Endothelial cell of umbilical vein (primary cell): Measurements from ENCODE around the gene APOBEC3A. TPM values are rescaled to one million over a fixed set of nuclear protein-coding genes. Genes with fewer than 3 reads are reported as not detected.
"Not testable (repeated sequence)": the region's sequence is repeated elsewhere in the genome, so short reads cannot be mapped to it uniquely, and the experiment has no call there.

Experiments used
- BruUV-seq: library from RNA; stranded (reverse); fragments of 400-500 nt; replicated peaks from 2 replicates; lab custom pipeline; 2021; lab: Mats Ljungman, UMichigan
- CTCF ChIA-PET: fragments of 300-600, 350-600 bp; sonication (Branson Sonifier 250); formaldehyde crosslinking; loops from one replicate; lab custom pipeline; 2021; ENCODE audit warnings: antibody characterized with exemption, inconsistent platforms; lab: Charles Lee
- POLR2A ChIA-PET: fragments of 300-600, 350-600 bp; sonication (Branson Sonifier 250); formaldehyde crosslinking; loops from one replicate; lab custom pipeline; 2021; ENCODE audit warnings: antibody characterized with exemption, inconsistent platforms; lab: Charles Lee
- DNase-seq: peaks from one replicate; pipeline ENCODE4 v3.0.0-alpha.2; 2011; ENCODE audit warnings: low read depth, low spot score
- FAIRE-seq: peaks from 2 replicates; lab custom pipeline; 2011; peaks lifted over from hg19 to GRCh38; lab: Jason Lieb, UNC
- H2AFZ ChIP-seq: 2 replicates; pipeline ENCODE4 v1.6.0; 2012; ENCODE audit warnings: low read depth, low read length, control low read depth, inconsistent platforms
- H3K27ac ChIP-seq: 2 replicates; pipeline ENCODE4 v1.5.1; 2011; ENCODE audit warnings: low read depth, mild to moderate bottlenecking, control low read depth, low read length, moderate library complexity; ENCODE audit not compliant: insufficient read depth
- H3K27me3 ChIP-seq, 2 experiments: 2 replicates each; pipeline versions ENCODE4 v1.6.0 to v1.6.1; 2011; ENCODE audit warnings: low read length in 2 of 2, mixed read lengths in 1 of 2; ENCODE audit not compliant: control insufficient read depth in 2 of 2, insufficient read depth in 2 of 2
- H3K36me3 ChIP-seq, 2 experiments: 2 replicates in 1 of 2; 3 replicates in 1 of 2; pipeline ENCODE4 v1.5.1; 2011; ENCODE audit warnings: low read length in 2 of 2, mild to moderate bottlenecking in 1 of 2, moderate library complexity in 1 of 2; ENCODE audit not compliant: control insufficient read depth in 2 of 2, insufficient read depth in 2 of 2; ENCODE audit errors: extremely low read depth in 1 of 2
- H3K4me1 ChIP-seq: 3 replicates; pipeline ENCODE4 v1.5.1; 2011; ENCODE audit warnings: mild to moderate bottlenecking, low read length; ENCODE audit not compliant: control insufficient read depth, insufficient read depth; ENCODE audit errors: extremely low read depth
- H3K4me2 ChIP-seq: 2 replicates; pipeline ENCODE4 v1.6.1; 2011; ENCODE audit warnings: low read length, control low read depth, mixed read lengths; ENCODE audit not compliant: insufficient read depth
- H3K4me3 ChIP-seq, 3 experiments: fragments of 200-600 bp in 1 of 3; sonication (generic), shearing (Covaris generic) in 1 of 3; replicated peaks in 1 of 3; 2 replicates each; pipeline ENCODE4 v1.5.1; 2011 to 2016; ENCODE audit warnings: control low read depth in 3 of 3, low read length in 3 of 3, mild to moderate bottlenecking in 2 of 3, inconsistent platforms in 1 of 3, low read depth in 1 of 3, moderate library complexity in 1 of 3; ENCODE audit not compliant: insufficient read depth in 1 of 3
- H3K79me2 ChIP-seq: 2 replicates; pipeline ENCODE4 v1.6.0; 2012; ENCODE audit warnings: low read length, inconsistent platforms; ENCODE audit not compliant: control insufficient read depth, insufficient read depth
- H3K9ac ChIP-seq: replicated peaks from 2 replicates; pipeline ENCODE3; 2011; ENCODE audit warnings: low read length, control low read depth; ENCODE audit not compliant: insufficient read depth; ENCODE audit errors: extremely low read depth
- H3K9me1 ChIP-seq: replicated peaks from 3 replicates; pipeline ENCODE4 v1.6.0; 2011; ENCODE audit warnings: mild to moderate bottlenecking, low read length; ENCODE audit not compliant: control insufficient read depth, insufficient read depth; ENCODE audit errors: extremely low read depth
- H3K9me3 ChIP-seq: replicated peaks from 2 replicates; pipeline ENCODE4 v1.5.1; 2012; ENCODE audit warnings: low read length, inconsistent platforms; ENCODE audit not compliant: control insufficient read depth, insufficient read depth
- H4K20me1 ChIP-seq: replicated peaks from 2 replicates; pipeline ENCODE3; 2011; ENCODE audit warnings: mild to moderate bottlenecking, low read length; ENCODE audit not compliant: control insufficient read depth, insufficient read depth; ENCODE audit errors: extremely low read depth
- dilution Hi-C: fragments of 300-500 bp; cut with MboI; formaldehyde crosslinking; loops from one replicate; pipeline ENCODE4 v1.15.0; 2019; ENCODE audit warnings: low sequenced_read_pairs; ENCODE audit not compliant: extremely low pct_ligation_motif_present
- intact Hi-C: fragments of 100-400 bp; cut with micrococcal nuclease; formaldehyde crosslinking; loops from one replicate; pipeline ENCODE4 v1.10.0; 2022
- polyA plus RNA-seq, 4 experiments: library from polyadenylated mRNA; depleted of rRNA in 3 of 4; stranded (reverse) in 3 of 4; unstranded in 1 of 4; fragments of >200 nt; gene quantifications; 2 replicates each; pipeline versions ENCODE4 v1.2.1 to v1.2.3, GENCODE V29; 2011 to 2012; ENCODE audit warnings: missing spikeins in 1 of 4
- total RNA-seq: library from RNA; stranded (reverse); gene quantifications from 2 replicates; pipeline ENCODE4 v1.2.3, GENCODE V29; 2021

Gene APOBEC3A
- total and polyA plus RNA-seq, 2 donors (not counting 3 experiments of a cell fraction or from before 2014, with no cell fraction given) = not detected

- H3K79me2 ChIP-seq, H3K9me3 ChIP-seq, H3K27me3 ChIP-seq, POLR2A ChIA-PET, H3K4me1 ChIP-seq, H3K4me2 ChIP-seq, H4K20me1 ChIP-seq, H3K36me3 ChIP-seq, CTCF ChIA-PET, FAIRE-seq, H3K27ac ChIP-seq, H3K9ac ChIP-seq, DNase-seq, H3K9me1 ChIP-seq, intact Hi-C loops, BruUV-seq, H3K4me3 ChIP-seq, H2AFZ ChIP-seq, dilution Hi-C loops: not testable (repeated sequence)
Observed at GRCh38 chr22:38977289-38977688, 19.9 kb downstream of the APOBEC3A start.

DNA sequence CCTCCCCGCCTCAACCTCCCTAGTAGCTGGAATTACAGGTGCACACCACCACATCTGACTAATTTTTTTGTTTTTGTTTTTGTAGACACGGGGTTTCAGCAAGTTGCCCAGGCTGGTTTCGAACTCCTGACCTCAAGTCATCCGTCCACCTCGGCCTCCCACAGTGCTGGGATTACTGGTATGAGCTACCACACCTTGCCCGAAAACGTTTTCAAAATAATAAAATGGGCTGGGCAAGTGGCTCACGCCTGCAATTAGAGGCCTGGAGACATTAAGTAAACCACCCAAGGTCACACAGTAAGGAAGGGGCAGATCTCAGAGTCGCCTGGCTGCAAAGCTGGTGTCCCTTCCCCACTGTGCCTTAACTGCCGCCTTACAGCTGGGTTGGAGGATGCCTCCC, 23.2 kb downstream of the APOBEC3A start:
- H3K4me2 ChIP-seq, H3K79me2 ChIP-seq, H3K4me1 ChIP-seq, H2AFZ ChIP-seq, H4K20me1 ChIP-seq, BruUV-seq, FAIRE-seq, H3K9me3 ChIP-seq, H3K27ac ChIP-seq, H3K4me3 ChIP-seq, DNase-seq, H3K27me3 ChIP-seq, dilution Hi-C loops, H3K9me1 ChIP-seq, H3K36me3 ChIP-seq, H3K9ac ChIP-seq: not testable (repeated sequence)
- ChIA-PET POLR2A (interaction anchor here (0.7 kb wide), 1 partner anchor 57 kb away, joined by 5 read pairs; no protein-coding TSS in a partner anchor), CTCF (interaction anchor here (0.8 kb wide), 1 partner anchor 22 kb away, joined by 4 read pairs; no protein-coding TSS in a partner anchor)
- intact Hi-C loops = loop anchor here (10.0 kb wide), 1 partner anchor 56 kb away; no protein-coding TSS in a partner anchor
